ENCODE data around the gene CCDC43.
A peak's percentile ranks its signal among the peaks of the same experiment; 100 is the strongest.
"Not testable (repeated sequence)": the region's sequence is repeated elsewhere in the genome, so short reads cannot be mapped to it uniquely, and the experiment has no call there.

Gene CCDC43

GRCh38 chr17:44666006-44666405 lies 23.6 kb downstream of the CCDC43 start:
- no peak for DNase-seq

GRCh38 chr17:44664867-44665266 lies 24.7 kb downstream of the CCDC43 start:
- DNase-seq: no peak

GRCh38 chr17:44663095-44663494 lies 26.5 kb downstream of the CCDC43 start:
- no peak for DNase-seq

- no peak for DNase-seq
Measured at GRCh38 chr17:44661835-44662234, 27.7 kb downstream of the CCDC43 start.

- DNase-seq: peak; percentile 4
Measured at GRCh38 chr17:44655983-44656710, 33.4 kb downstream of the CCDC43 start, which contains the start of gene MEIOC. TSS of gene MEIOC (plus strand) at chr17:44656468. CDS start at chr17:44656614, 146 bp downstream.

GRCh38 chr17:44653954-44654353 lies 35.6 kb downstream of the CCDC43 start:
- DNase-seq: no peak

GRCh38 chr17:44653384-44653783 lies 36.2 kb downstream of the CCDC43 start:
- no peak for DNase-seq

- DNase-seq: no peak
Measured at GRCh38 chr17:44652727-44653126, 36.8 kb downstream of the CCDC43 start.

- DNase-seq: no peak
Measured at GRCh38 chr17:44651228-44651627, 38.3 kb downstream of the CCDC43 start.

- no peak for DNase-seq
Measured at GRCh38 chr17:44648963-44649362, 40.6 kb downstream of the CCDC43 start.

GRCh38 chr17:44647736-44648135 lies 41.8 kb downstream of the CCDC43 start:
- no peak for DNase-seq

- no peak for DNase-seq
Measured at GRCh38 chr17:44646280-44646679, 43.3 kb downstream of the CCDC43 start.

GRCh38 chr17:44645341-44645740 lies 44.2 kb downstream of the CCDC43 start:
- no peak for DNase-seq

GRCh38 chr17:44642834-44643233 lies 46.7 kb downstream of the CCDC43 start:
- DNase-seq: no peak

- DNase-seq: no peak
Measured at GRCh38 chr17:44637066-44637465, 52.5 kb downstream of the CCDC43 start.

GRCh38 chr17:44636562-44636961 lies 53.0 kb downstream of the CCDC43 start:
- no peak for DNase-seq

GRCh38 chr17:44634401-44634800 lies 55.2 kb downstream of the CCDC43 start:
- DNase-seq: not testable (repeated sequence)

- no peak for DNase-seq
Measured at GRCh38 chr17:44633998-44634397, 55.6 kb downstream of the CCDC43 start.

- DNase-seq: no peak
Measured at GRCh38 chr17:44630703-44631102, 58.9 kb downstream of the CCDC43 start.

- no peak for DNase-seq
Measured at GRCh38 chr17:44629314-44629713, 60.3 kb downstream of the CCDC43 start.

GRCh38 chr17:44628243-44629188 lies 61.1 kb downstream of the CCDC43 start:
- no peak for DNase-seq

GRCh38 chr17:44627513-44628242 lies 61.9 kb downstream of the CCDC43 start:
- DNase-seq: no peak
